ENCODE measurements around the gene UROS.

GRCh38 chr10:125777806-125778205 lies 45.3 kb downstream of the UROS start:
- TF ChIP-seq EZH2 (IDR thresholded peaks at IDR 0.05; ENCODE audit: insufficient read depth, poor library complexity, severe bottlenecking) (no peak), EZH2phosphoT487 (IDR thresholded peaks at IDR 0.05; ENCODE audit: insufficient read depth, low read depth) (no peak)
